ENCODE data around the gene NEUROG2.

Gene NEUROG2

GRCh38 chr4:112546476-112546875 lies 30.5 kb upstream of the NEUROG2 start:
- Histone ChIP-seq H3F3A (ENCODE audit: low read depth) (no peaks in the 10 kb centered on the region), H3K27me3 (ENCODE audit: insufficient read depth, low read length, poor library complexity, severe bottlenecking) (no peaks in the 10 kb centered on the region), H4K20me1 (ENCODE audit: insufficient read depth, low read length, poor library complexity, severe bottlenecking) (no peaks in the 10 kb centered on the region), H3K79me2 (ENCODE audit: insufficient read depth, low read length) (no peaks in the 10 kb centered on the region), H3K9me3 (ENCODE audit: insufficient read depth, low read depth, low read length) (no peaks in the 10 kb centered on the region), H3K4me1 (ENCODE audit: insufficient read depth, low read length, poor library complexity, severe bottlenecking) (no peaks in the 10 kb centered on the region), H3K36me3 (ENCODE audit: insufficient read depth, low read length) (peaks cover 9% of the 10 kb centered on the region; the same call in 1 of the 2 replicates), H3K9me2 (replicated peaks; ENCODE audit: low read depth, low read length) (no peaks in the 10 kb centered on the region), H2AFZ (ENCODE audit: low read length) (no peak overlapping the region), H3K4me2 (ENCODE audit: low read depth, low read length, poor library complexity, severe bottlenecking) (no peak overlapping the region), H3K4me3 (ENCODE audit: low read length, poor library complexity, severe bottlenecking) (no peak overlapping the region), H3K9ac (ENCODE audit: low read depth, low read length, poor library complexity, severe bottlenecking) (no peak overlapping the region)
- TF ChIP-seq EZH2phosphoT487 (IDR thresholded peaks at IDR 0.05; ENCODE audit: borderline replicate concordance) = no peak
- TF ChIP-seq CTCF (conservative IDR thresholded peaks at IDR 0.05; ENCODE audit: low read length) = no peak

GRCh38 chr4:112545346-112545745 lies 29.4 kb upstream of the NEUROG2 start:
- peaks cover 12% of the 10 kb centered on the region; the same call in 1 of the 2 replicates for H3K36me3 ChIP-seq (ENCODE audit: insufficient read depth, low read length)
- H3F3A ChIP-seq (ENCODE audit: low read depth) = no peaks in the 10 kb centered on the region
- no peak overlapping the region for H3K4me2 ChIP-seq (ENCODE audit: low read depth, low read length, poor library complexity, severe bottlenecking)
- no peaks in the 10 kb centered on the region for H3K9me2 ChIP-seq (replicated peaks; ENCODE audit: low read depth, low read length)
- H3K9me3 ChIP-seq (ENCODE audit: insufficient read depth, low read depth, low read length) = no peaks in the 10 kb centered on the region
- TF ChIP-seq CTCF (conservative IDR thresholded peaks at IDR 0.05; ENCODE audit: low read length) = no peak
- H4K20me1 ChIP-seq (ENCODE audit: insufficient read depth, low read length, poor library complexity, severe bottlenecking) = no peaks in the 10 kb centered on the region
- no peaks in the 10 kb centered on the region for H3K4me1 ChIP-seq (ENCODE audit: insufficient read depth, low read length, poor library complexity, severe bottlenecking)
- H3K79me2 ChIP-seq (ENCODE audit: insufficient read depth, low read length) = no peaks in the 10 kb centered on the region
- no peak overlapping the region for H3K4me3 ChIP-seq (ENCODE audit: low read length, poor library complexity, severe bottlenecking)
- H3K9ac ChIP-seq (ENCODE audit: low read depth, low read length, poor library complexity, severe bottlenecking) = no peak overlapping the region
- no peak overlapping the region for H2AFZ ChIP-seq (ENCODE audit: low read length)
- H3K27me3 ChIP-seq (ENCODE audit: insufficient read depth, low read length, poor library complexity, severe bottlenecking) = no peaks in the 10 kb centered on the region

- Histone ChIP-seq H3K36me3 (ENCODE audit: insufficient read depth, low read length) (peaks cover 15% of the 10 kb centered on the region; the same call in 1 of the 2 replicates), H3K4me3 (ENCODE audit: low read length, poor library complexity, severe bottlenecking) (no peak overlapping the region), H3K4me1 (ENCODE audit: insufficient read depth, low read length, poor library complexity, severe bottlenecking) (no peaks in the 10 kb centered on the region), H3K79me2 (ENCODE audit: insufficient read depth, low read length) (no peaks in the 10 kb centered on the region), H3K9me2 (replicated peaks; ENCODE audit: low read depth, low read length) (no peaks in the 10 kb centered on the region), H3K27me3 (ENCODE audit: insufficient read depth, low read length, poor library complexity, severe bottlenecking) (no peaks in the 10 kb centered on the region), H3K9me3 (ENCODE audit: insufficient read depth, low read depth, low read length) (no peaks in the 10 kb centered on the region), H3F3A (ENCODE audit: low read depth) (no peaks in the 10 kb centered on the region), H2AFZ (ENCODE audit: low read length) (no peak overlapping the region), H3K4me2 (ENCODE audit: low read depth, low read length, poor library complexity, severe bottlenecking) (no peak overlapping the region), H3K9ac (ENCODE audit: low read depth, low read length, poor library complexity, severe bottlenecking) (no peak overlapping the region), H4K20me1 (ENCODE audit: insufficient read depth, low read length, poor library complexity, severe bottlenecking) (no peaks in the 10 kb centered on the region)
- no peak for TF ChIP-seq EZH2phosphoT487 (IDR thresholded peaks at IDR 0.05; ENCODE audit: borderline replicate concordance)
- TF ChIP-seq CTCF (conservative IDR thresholded peaks at IDR 0.05; ENCODE audit: low read length) = no peak
Observed at GRCh38 chr4:112540695-112541094, 24.7 kb upstream of the NEUROG2 start.

All from Loucy (cell line).